RWPE2 (cell line): ENCODE results near the gene DIDO1.
A peak's percentile ranks its signal among the peaks of the same experiment; 100 is the strongest.

ENCODE experiments used
- ATAC-seq: fragments of 200-7000 bp; cut with Tn5 transposase; 3 replicates; pipeline ENCODE4 v1.9.1; 2021; ENCODE audit warnings: low read depth
- DNase-seq: peaks from one replicate; pipeline ENCODE4 v3.0.0-alpha.2; 2020; ENCODE audit warnings: low spot score
- H3K27ac ChIP-seq: fragments of 450-650 bp; 2 replicates; pipeline ENCODE4 v1.5.1; 2017; ENCODE audit warnings: mild to moderate bottlenecking; ENCODE audit not compliant: poor library complexity, severe bottlenecking
- H3K27me3 ChIP-seq: fragments of 250-450 bp; sonication (Bioruptor Pico); 2 replicates; pipeline ENCODE4 v1.5.1; 2021; ENCODE audit warnings: mild to moderate bottlenecking, moderate library complexity; ENCODE audit not compliant: insufficient read depth, poor library complexity, severe bottlenecking
- H3K36me3 ChIP-seq: fragments of 250-450 bp; sonication (Bioruptor Pico); 2 replicates; pipeline ENCODE4 v1.5.1; 2020; ENCODE audit warnings: low read depth, mild to moderate bottlenecking, moderate library complexity
- H3K4me1 ChIP-seq: fragments of 250-450 bp; sonication (Bioruptor Pico); 2 replicates; pipeline ENCODE4 v1.5.1; 2021; ENCODE audit warnings: mild to moderate bottlenecking, moderate library complexity; ENCODE audit not compliant: insufficient read depth, poor library complexity, severe bottlenecking
- H3K4me3 ChIP-seq: fragments of 250-450 bp; sonication (Bioruptor Pico); 2 replicates; pipeline ENCODE4 v1.5.1; 2021; ENCODE audit warnings: mild to moderate bottlenecking, moderate library complexity; ENCODE audit not compliant: severe bottlenecking
- H3K9me3 ChIP-seq: fragments of 250-450 bp; sonication (Bioruptor Pico); 2 replicates; pipeline ENCODE4 v1.5.1; 2021; ENCODE audit warnings: mild to moderate bottlenecking, moderate library complexity; ENCODE audit not compliant: severe bottlenecking
- TF ChIP-seq, protein P1 (sequence below): fragments of 450-650 bp; IDR thresholded peaks from one replicate; pipeline ENCODE4 v1.5.1; 2017; ENCODE audit warnings: mild to moderate bottlenecking, moderate library complexity; ENCODE audit not compliant: poor library complexity, severe bottlenecking

The DIDO1 gene

DNA sequence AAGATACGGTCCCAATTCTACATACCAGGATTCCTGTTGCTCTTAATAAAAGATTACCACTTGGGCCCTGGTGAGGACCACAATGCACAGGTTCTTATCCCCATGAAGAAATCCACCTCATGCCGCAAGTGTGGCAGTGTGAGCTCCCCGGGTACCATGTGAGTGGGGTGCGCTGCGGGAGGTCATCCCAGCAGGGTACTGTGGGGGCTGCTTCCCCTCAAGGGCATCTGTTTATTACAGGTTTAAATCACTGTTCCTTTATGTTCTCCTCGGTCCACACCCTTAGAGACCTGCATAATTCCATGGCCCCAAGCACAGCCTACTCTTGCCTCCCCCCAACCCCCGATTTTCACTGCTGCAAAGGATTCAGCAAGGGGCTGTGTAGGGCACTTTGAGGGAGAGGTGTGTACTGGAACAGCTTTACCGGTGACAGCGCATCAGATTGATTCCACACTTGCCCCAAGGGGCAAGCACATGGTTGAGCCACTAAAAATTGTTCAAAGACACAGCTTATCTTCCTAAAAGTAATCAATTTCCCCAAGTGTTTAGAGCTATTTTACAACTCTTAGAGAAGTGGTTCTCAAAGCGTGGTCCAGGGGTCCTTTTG is 6.2 kb downstream of the DIDO1 start:
- peak; percentile 70 for DNase-seq
- H3K4me3 ChIP-seq, result no peak overlapping the region
- H3K4me1 ChIP-seq, result peaks cover 50% of the 10 kb centered on the region
- no peak overlapping the region for H3K27ac ChIP-seq
- H3K27me3 ChIP-seq, result no peaks in the 10 kb centered on the region
- ATAC-seq, result no peak
- peaks cover 33% of the 10 kb centered on the region for H3K36me3 ChIP-seq
- no peaks in the 10 kb centered on the region for H3K9me3 ChIP-seq
- TF ChIP-seq, protein P1, sequence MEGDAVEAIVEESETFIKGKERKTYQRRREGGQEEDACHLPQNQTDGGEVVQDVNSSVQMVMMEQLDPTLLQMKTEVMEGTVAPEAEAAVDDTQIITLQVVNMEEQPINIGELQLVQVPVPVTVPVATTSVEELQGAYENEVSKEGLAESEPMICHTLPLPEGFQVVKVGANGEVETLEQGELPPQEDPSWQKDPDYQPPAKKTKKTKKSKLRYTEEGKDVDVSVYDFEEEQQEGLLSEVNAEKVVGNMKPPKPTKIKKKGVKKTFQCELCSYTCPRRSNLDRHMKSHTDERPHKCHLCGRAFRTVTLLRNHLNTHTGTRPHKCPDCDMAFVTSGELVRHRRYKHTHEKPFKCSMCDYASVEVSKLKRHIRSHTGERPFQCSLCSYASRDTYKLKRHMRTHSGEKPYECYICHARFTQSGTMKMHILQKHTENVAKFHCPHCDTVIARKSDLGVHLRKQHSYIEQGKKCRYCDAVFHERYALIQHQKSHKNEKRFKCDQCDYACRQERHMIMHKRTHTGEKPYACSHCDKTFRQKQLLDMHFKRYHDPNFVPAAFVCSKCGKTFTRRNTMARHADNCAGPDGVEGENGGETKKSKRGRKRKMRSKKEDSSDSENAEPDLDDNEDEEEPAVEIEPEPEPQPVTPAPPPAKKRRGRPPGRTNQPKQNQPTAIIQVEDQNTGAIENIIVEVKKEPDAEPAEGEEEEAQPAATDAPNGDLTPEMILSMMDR, result no peak

DNA sequence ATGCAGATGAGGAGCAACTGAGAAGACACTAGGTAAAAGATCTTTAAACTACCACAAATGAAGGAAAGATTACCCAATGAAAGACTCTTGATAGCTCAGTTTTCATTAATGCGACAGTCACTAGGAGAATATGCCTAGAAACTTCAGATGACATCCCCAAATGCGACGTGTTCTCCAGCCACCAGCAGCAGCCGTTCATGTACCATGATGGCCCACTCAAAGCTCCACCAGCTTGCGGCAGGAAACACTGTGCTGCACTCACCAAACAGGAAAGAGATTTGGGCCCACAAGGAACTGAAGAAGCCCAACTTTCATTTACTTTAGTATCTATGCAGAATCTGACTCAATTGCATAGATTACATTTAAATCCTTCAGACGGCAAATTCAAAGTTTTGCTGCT is 7.5 kb downstream of the DIDO1 start:
- Histone ChIP-seq H3K4me1 (peaks cover 41% of the 10 kb centered on the region), H3K4me3 (no peak overlapping the region), H3K27me3 (no peaks in the 10 kb centered on the region), H3K27ac (no peak overlapping the region), H3K36me3 (peaks cover 46% of the 10 kb centered on the region), H3K9me3 (no peaks in the 10 kb centered on the region)
- ATAC-seq, result no peak
- TF ChIP-seq, protein P1, result no peak
- peak; percentile 48 for DNase-seq

DNA sequence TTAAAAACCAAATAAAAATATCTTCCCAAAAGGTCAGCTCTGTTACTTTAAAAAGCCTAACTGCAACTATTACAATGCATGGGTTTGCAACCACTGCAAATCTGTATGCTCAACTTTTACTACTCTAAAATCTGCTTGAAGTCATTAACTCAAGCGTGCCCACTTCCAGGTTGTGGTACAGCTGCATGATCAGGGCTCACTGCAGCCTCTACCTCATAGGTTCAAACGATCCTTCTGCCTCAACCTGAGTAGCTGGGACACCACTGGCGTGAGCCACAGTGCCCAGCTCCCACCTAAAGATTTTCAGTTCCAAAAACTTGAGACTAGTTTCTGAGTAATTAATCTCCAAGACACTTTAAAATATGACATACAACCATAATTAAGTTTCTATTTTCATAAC is 8.2 kb downstream of the DIDO1 start:
- H3K27me3 ChIP-seq, result no peaks in the 10 kb centered on the region
- ATAC-seq, result no peak
- peaks cover 53% of the 10 kb centered on the region for H3K36me3 ChIP-seq
- no peak for DNase-seq
- no peak overlapping the region for H3K4me3 ChIP-seq
- H3K9me3 ChIP-seq, result no peaks in the 10 kb centered on the region
- peaks cover 34% of the 10 kb centered on the region for H3K4me1 ChIP-seq
- no peak overlapping the region for H3K27ac ChIP-seq
- TF ChIP-seq, protein P1, result no peak

DNA sequence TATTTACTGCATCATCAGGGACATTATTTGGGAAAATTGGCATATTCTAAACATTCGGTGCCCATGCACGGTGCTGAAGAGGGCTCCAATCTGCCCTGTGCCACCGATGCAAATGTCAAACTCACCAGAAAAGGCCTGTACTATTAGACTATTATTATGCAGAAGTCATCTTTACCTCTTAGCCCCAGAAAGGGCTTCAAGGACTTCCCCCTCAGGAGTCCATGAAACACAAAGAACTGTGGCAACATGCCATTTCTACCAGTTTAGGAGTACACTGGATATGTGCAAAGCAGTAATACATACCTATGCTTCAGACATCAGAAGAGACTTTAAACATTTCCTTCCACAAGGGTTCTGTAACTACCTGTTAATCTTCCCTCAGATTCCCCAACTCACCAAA is 8.6 kb downstream of the DIDO1 start:
- TF ChIP-seq, protein P1, result no peak
- H3K27ac ChIP-seq, result no peak overlapping the region
- ATAC-seq, result no peak

DNA sequence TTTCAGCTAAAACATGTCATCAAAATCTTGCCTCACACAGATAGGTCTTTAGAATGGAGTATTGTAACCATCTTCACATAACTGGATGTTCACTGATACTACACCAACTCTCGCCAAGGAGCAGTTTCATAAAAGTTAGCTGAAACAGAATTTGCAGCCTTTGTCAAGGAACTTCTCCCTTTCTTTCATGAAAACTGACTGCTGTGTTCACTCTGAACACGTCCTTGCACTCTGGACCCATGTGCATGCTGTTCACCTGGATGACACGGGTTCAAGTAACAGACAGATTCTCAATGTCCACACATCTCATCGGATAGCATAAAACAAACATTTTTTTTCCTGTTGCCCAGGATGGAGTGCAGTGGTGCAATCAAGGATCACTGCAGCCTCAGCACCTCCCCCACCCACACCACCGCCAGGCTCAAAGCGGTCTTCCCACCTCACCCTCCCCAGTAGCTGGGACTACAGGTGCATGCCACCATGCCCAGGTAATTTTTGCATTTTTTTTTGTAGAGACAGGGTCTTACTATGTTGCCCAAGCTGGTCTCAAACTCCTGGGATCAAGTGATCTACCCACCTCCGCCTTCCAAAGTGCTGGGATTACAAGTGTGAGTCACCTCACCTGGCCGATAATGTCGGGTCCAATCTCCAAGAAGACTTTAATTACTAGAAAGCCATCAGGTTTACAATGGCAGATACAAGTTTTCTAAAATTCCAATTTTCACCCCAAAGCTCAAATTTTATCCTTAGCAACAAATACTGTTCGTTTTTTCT is 9.4 kb downstream of the DIDO1 start:
- peak; percentile 55 for DNase-seq
- no peaks in the 10 kb centered on the region for H3K9me3 ChIP-seq
- 0 out of 3 replicates have a peak, but pooled peaks have one; percentile 12 for ATAC-seq
- no peaks in the 10 kb centered on the region for H3K27me3 ChIP-seq
- H3K4me3 ChIP-seq, result no peak overlapping the region
- no peak overlapping the region for H3K27ac ChIP-seq
- peaks cover 60% of the 10 kb centered on the region for H3K36me3 ChIP-seq
- H3K4me1 ChIP-seq, result peaks cover 30% of the 10 kb centered on the region
- TF ChIP-seq, protein P1, result no peak

More for the DNA sequence above, 8.6 kb downstream of the DIDO1 start:
- no peak for DNase-seq
- no peak overlapping the region for H3K4me3 ChIP-seq
- H3K36me3 ChIP-seq, result peaks cover 54% of the 10 kb centered on the region
- no peaks in the 10 kb centered on the region for H3K27me3 ChIP-seq
- H3K4me1 ChIP-seq, result peaks cover 30% of the 10 kb centered on the region
- H3K9me3 ChIP-seq, result no peaks in the 10 kb centered on the region
